Chondrocyte (in vitro differentiated cells): ENCODE measurements around the gene DIAPH2. TPM values are rescaled to one million over a fixed set of nuclear protein-coding genes. Genes with fewer than 3 reads are reported as not detected.

ENCODE experiments used
- DNase-seq: peaks from one replicate; pipeline ENCODE4 v3.0.0; 2021; ENCODE audit warnings: mixed read lengths, low spot score
- H3K27ac Mint-ChIP-seq: one replicate; pipeline ENCODE4 v1.8.0; 2021; ENCODE audit warnings: mild to moderate bottlenecking, moderate library complexity, mixed read lengths; ENCODE audit not compliant: unreplicated experiment
- H3K27me3 Mint-ChIP-seq: 2 replicates; pipeline ENCODE4 v1.8.0; 2021; ENCODE audit warnings: low read depth, mixed read lengths
- H3K36me3 Mint-ChIP-seq: 2 replicates; pipeline ENCODE4 v1.8.0; 2021; ENCODE audit warnings: low read depth, mixed read lengths
- H3K4me1 Mint-ChIP-seq: 2 replicates; pipeline ENCODE4 v1.8.0; 2021; ENCODE audit warnings: low read depth, mild to moderate bottlenecking, mixed read lengths
- H3K4me3 Mint-ChIP-seq: one replicate; pipeline ENCODE4 v1.8.0; 2021; ENCODE audit warnings: mild to moderate bottlenecking, moderate library complexity, mixed read lengths; ENCODE audit not compliant: unreplicated experiment
- H3K9me3 Mint-ChIP-seq: 2 replicates; pipeline ENCODE4 v1.8.0; 2021; ENCODE audit warnings: low read depth, mixed read lengths
- CTCF ChIP-seq: fragments of 200-600 bp; sonication (generic); IDR thresholded peaks from 2 replicates; pipeline ENCODE4 v1.5.0; 2021; ENCODE audit warnings: antibody characterized with exemption, mild to moderate bottlenecking, moderate library complexity
- long read RNA-seq: library from polyadenylated mRNA; stranded (forward); transcript quantifications from one replicate; pipeline ENCODE4 v2.0.0, GENCODE V29; 2021
- total RNA-seq: library from RNA; stranded (reverse); gene quantifications from 3 replicates; pipeline ENCODE4 v1.2.1, GENCODE V29; 2021

DIAPH2 gene
- 6.9 to 14.5 TPM (median 14.3 TPM) in 3 replicates for total RNA-seq
- long read RNA-seq, full-length matches to known transcripts, result 9 of 13 reads
- long read RNA-seq, partial matches to known transcripts, result 0 of 13 reads
- long read RNA-seq, other reads (novel, unspliced or antisense), result 4 of 13 reads

GRCh38 chrX:96684339-96685209 is at the start of gene DIAPH2:
Gene DIAPH2, plus strand, starts transcription at chrX:96684842.
- Mint-ChIP-seq H3K4me3 (peak within 1 kb of the TSS; percentile 98), H3K27me3 (no peaks in the 10 kb centered on the region), H3K36me3 (peaks cover 2% of the 10 kb centered on the region), H3K4me1 (peaks cover 26% of the 10 kb centered on the region), H3K9me3 (no peaks in the 10 kb centered on the region), H3K27ac (peak within 1 kb of the TSS; percentile 89)
- TF ChIP-seq CTCF, result peak; percentile 43
- no peak for DNase-seq

GRCh38 chrX:96650023-96650422 is 34.6 kb upstream of the DIAPH2 start:
- H3K27me3 Mint-ChIP-seq, result peaks cover 21% of the 10 kb centered on the region
- H3K27ac Mint-ChIP-seq, result no peak overlapping the region
- H3K4me1 Mint-ChIP-seq, result no peaks in the 10 kb centered on the region
- DNase-seq, result no peak
- H3K9me3 Mint-ChIP-seq, result no peaks in the 10 kb centered on the region
- TF ChIP-seq CTCF, result no peak
- H3K4me3 Mint-ChIP-seq, result no peak overlapping the region
- H3K36me3 Mint-ChIP-seq, result no peaks in the 10 kb centered on the region

GRCh38 chrX:96655947-96656623 is 28.6 kb upstream of the DIAPH2 start:
- H3K27ac Mint-ChIP-seq, result no peak overlapping the region

GRCh38 chrX:96682516-96682915 is 2.1 kb upstream of the DIAPH2 start:
- peaks cover 2% of the 10 kb centered on the region for H3K36me3 Mint-ChIP-seq
- no peak overlapping the region for H3K27ac Mint-ChIP-seq
- no peaks in the 10 kb centered on the region for H3K9me3 Mint-ChIP-seq
- no peak for TF ChIP-seq CTCF
- H3K4me3 Mint-ChIP-seq, result no peak overlapping the region
- no peak for DNase-seq
- no peaks in the 10 kb centered on the region for H3K27me3 Mint-ChIP-seq
- H3K4me1 Mint-ChIP-seq, result peaks cover 26% of the 10 kb centered on the region

More at GRCh38 chrX:96655947-96656623, 28.6 kb upstream of the DIAPH2 start:
- no peak for DNase-seq
- Mint-ChIP-seq H3K4me3 (no peak overlapping the region), H3K4me1 (no peaks in the 10 kb centered on the region), H3K27me3 (peaks cover 16% of the 10 kb centered on the region), H3K36me3 (no peaks in the 10 kb centered on the region), H3K9me3 (peaks cover 8% of the 10 kb centered on the region)
- TF ChIP-seq CTCF, result no peak

- Mint-ChIP-seq H3K4me1 (peaks cover 26% of the 10 kb centered on the region), H3K27ac (no peak overlapping the region)
Observed at GRCh38 chrX:96683997-96684338, 674 bp upstream of the DIAPH2 start.

More at GRCh38 chrX:96683997-96684338, 674 bp upstream of the DIAPH2 start:
- H3K27me3 Mint-ChIP-seq, result no peaks in the 10 kb centered on the region
- H3K4me3 Mint-ChIP-seq, result peak overlapping the region; percentile 98
- DNase-seq, result no peak
- H3K9me3 Mint-ChIP-seq, result no peaks in the 10 kb centered on the region
- TF ChIP-seq CTCF, result no peak
- peaks cover 2% of the 10 kb centered on the region for H3K36me3 Mint-ChIP-seq
